HCT116 (cell line): ENCODE measurements around the gene ATAD3C. TPM values are rescaled to one million over a fixed set of nuclear protein-coding genes. Genes with fewer than 3 reads are reported as not detected.

Experiments
- ATAC-seq: fragments of 200-7000 bp; cut with Tn5 transposase; 2 replicates; pipeline ENCODE4 v1.9.1; 2020; ENCODE audit warnings: mild to moderate bottlenecking, moderate library complexity
- BruUV-seq: library from RNA; stranded (reverse); fragments of 400-500 nt; replicated peaks from 2 replicates; lab custom pipeline; 2021; lab: Mats Ljungman, UMichigan
- CTCF ChIA-PET: fragments of 300-600 bp; sonication (Branson Sonifier 250); formaldehyde crosslinking; loops from one replicate; lab custom pipeline; 2021; ENCODE audit warnings: antibody characterized with exemption; lab: Charles Lee
- POLR2A ChIA-PET: fragments of 300-600, 350-600 bp; sonication (Branson Sonifier 250); formaldehyde crosslinking; loops from one replicate; lab custom pipeline; 2021; ENCODE audit warnings: antibody characterized with exemption; lab: Charles Lee
- RAD21 ChIA-PET, 2 experiments: fragments of 300-600 bp; sonication (Branson Sonifier 250); formaldehyde crosslinking; loops; one replicate each; lab custom pipeline; 2023; ENCODE audit warnings: low total read pairs in 2 of 2; ENCODE audit not compliant: uncharacterized antibody in 2 of 2, unreplicated experiment in 2 of 2, low non-redundant PET in 1 of 2; lab: Charles Lee
- DNase-seq: peaks from one replicate; pipeline ENCODE4 v3.0.0-alpha.2; 2010; ENCODE audit warnings: low read depth, low spot score
- H2AFZ ChIP-seq: fragments of 200-600 bp; shearing (Covaris generic), sonication (generic); 2 replicates; pipeline ENCODE4 v1.6.1; 2017; ENCODE audit warnings: low read depth, mixed run types, mixed read lengths, antibody characterized with exemption, low read length; ENCODE audit not compliant: poor library complexity, severe bottlenecking
- H3K27ac ChIP-seq: 2 replicates; pipeline ENCODE4 v1.5.1; 2012; ENCODE audit warnings: low read depth, low read length
- H3K27me3 ChIP-seq: fragments of 200-600 bp; sonication (generic); 2 replicates; pipeline ENCODE4 v1.6.1; 2016; ENCODE audit warnings: mixed run types, low read length, mixed read lengths; ENCODE audit not compliant: insufficient read depth
- H3K36me3 ChIP-seq, 2 experiments: fragments of 200-500 bp in 1 of 2; fragments of 200-600 bp in 1 of 2; sonication (Bioruptor generic) in 1 of 2; sonication (generic) in 1 of 2; 2 replicates each; pipeline versions ENCODE4 v1.5.1 to v1.6.1; 2014 to 2016; ENCODE audit warnings: low read length in 2 of 2, inconsistent platforms in 1 of 2, mixed read lengths in 1 of 2, mixed run types in 1 of 2; ENCODE audit not compliant: insufficient read depth in 2 of 2, control insufficient read depth in 1 of 2
- H3K4me1 ChIP-seq, 2 experiments: fragments of 200-600 bp in 1 of 2; sonication (generic) in 1 of 2; 2 replicates each; pipeline versions ENCODE4 v1.5.1 to v1.6.1; 2012 to 2017; ENCODE audit warnings: low read length in 2 of 2, inconsistent platforms in 1 of 2, mild to moderate bottlenecking in 1 of 2, mixed read lengths in 1 of 2, mixed run types in 1 of 2, moderate library complexity in 1 of 2; ENCODE audit not compliant: insufficient read depth in 2 of 2, control insufficient read depth in 1 of 2
- H3K4me2 ChIP-seq: fragments of 200-600 bp; sonication (generic); 2 replicates; pipeline ENCODE4 v1.6.1; 2017; ENCODE audit warnings: mixed run types, low read length, mixed read lengths
- H3K4me3 ChIP-seq, 2 experiments: fragments of 200-600 bp in 1 of 2; sonication (generic) in 1 of 2; replicated peaks in 1 of 2; 2 replicates each; pipeline ENCODE4 v1.5.1; 2011 to 2016; ENCODE audit warnings: low read length in 2 of 2, control low read depth in 1 of 2, low read depth in 1 of 2, mild to moderate bottlenecking in 1 of 2, mixed read lengths in 1 of 2, mixed run types in 1 of 2
- H3K79me2 ChIP-seq: fragments of 200-600 bp; sonication (generic); 2 replicates; pipeline ENCODE4 v1.6.1; 2017; ENCODE audit warnings: mild to moderate bottlenecking, mixed run types, low read length, moderate library complexity, mixed read lengths; ENCODE audit not compliant: insufficient read depth
- H3K9ac ChIP-seq: fragments of 200-600 bp; sonication (generic); 2 replicates; pipeline ENCODE4 v1.6.1; 2016; ENCODE audit warnings: low read length, mixed read lengths
- H3K9me2 ChIP-seq: fragments of 200-600 bp; sonication (generic), shearing (Covaris generic); 2 replicates; pipeline ENCODE4 v1.6.1; 2017; ENCODE audit warnings: mixed run types, mild to moderate bottlenecking, moderate library complexity; ENCODE audit not compliant: insufficient read depth
- H3K9me3 ChIP-seq, 2 experiments: fragments of 200-500 bp in 1 of 2; fragments of 200-600 bp in 1 of 2; sonication (Bioruptor generic) in 1 of 2; sonication (generic) in 1 of 2; 2 replicates each; pipeline ENCODE4 v1.6.1; 2014 to 2017; ENCODE audit warnings: low read length in 2 of 2, mixed read lengths in 2 of 2, inconsistent platforms in 1 of 2, low read depth in 1 of 2, mild to moderate bottlenecking in 1 of 2, mixed run types in 1 of 2, moderate library complexity in 1 of 2; ENCODE audit not compliant: control insufficient read depth in 1 of 2, insufficient read depth in 1 of 2
- H4K20me1 ChIP-seq: fragments of 200-600 bp; sonication (generic), shearing (Covaris generic); 2 replicates; pipeline ENCODE4 v1.6.1; 2017; ENCODE audit warnings: mixed run types, mild to moderate bottlenecking, moderate library complexity; ENCODE audit not compliant: insufficient read depth
- CEBPB ChIP-seq: IDR thresholded peaks from 2 replicates; pipeline ENCODE4 v1.6.1; 2012; ENCODE audit warnings: low read depth
- EGR1 ChIP-seq: IDR thresholded peaks from 2 replicates; pipeline ENCODE4 v1.6.1; 2012; ENCODE audit warnings: low read depth
- ELF1 ChIP-seq: IDR thresholded peaks from 2 replicates; pipeline ENCODE4 v1.6.1; 2012; ENCODE audit warnings: low read depth, borderline replicate concordance
- EZH2 ChIP-seq: fragments of 200-600 bp; sonication (generic); IDR thresholded peaks from 2 replicates; pipeline ENCODE4 v1.6.1; 2017; ENCODE audit warnings: antibody characterized with exemption, mixed run types
- EZH2phosphoT487 ChIP-seq: fragments of 200-600 bp; IDR thresholded peaks from 2 replicates; pipeline ENCODE4 v1.6.1; 2018; ENCODE audit warnings: antibody characterized with exemption, borderline replicate concordance
- FOSL1 ChIP-seq: IDR thresholded peaks from 2 replicates; pipeline ENCODE4 v1.6.1; 2012; ENCODE audit warnings: low read depth
- JUND ChIP-seq: IDR thresholded peaks from 2 replicates; pipeline ENCODE4 v1.6.1; 2012
- POLR2A ChIP-seq: IDR thresholded peaks from 2 replicates; pipeline ENCODE4 v1.7.0; 2011; ENCODE audit warnings: borderline replicate concordance; ENCODE audit not compliant: insufficient read depth, insufficient read length; ENCODE audit errors: extremely low read depth
- POLR2AphosphoS5 ChIP-seq: IDR thresholded peaks from 2 replicates; pipeline ENCODE4 v1.6.1; 2011; ENCODE audit warnings: mild to moderate bottlenecking, low read depth, low read length, moderate library complexity
- REST ChIP-seq: IDR thresholded peaks from 2 replicates; pipeline ENCODE4 v1.6.1; 2012; ENCODE audit warnings: low read depth
- SIN3A ChIP-seq: IDR thresholded peaks from 2 replicates; pipeline ENCODE4 v1.6.1; 2012; ENCODE audit warnings: low read depth
- SP1 ChIP-seq: IDR thresholded peaks from 2 replicates; pipeline ENCODE4 v1.6.1; 2012; ENCODE audit warnings: low read depth
- SRF ChIP-seq: IDR thresholded peaks from 2 replicates; pipeline ENCODE4 v1.6.1; 2012; ENCODE audit warnings: low read depth
- TCF7L2 ChIP-seq: IDR thresholded peaks from 2 replicates; pipeline ENCODE4 v1.7.0; 2011; ENCODE audit warnings: borderline replicate concordance, inconsistent platforms; ENCODE audit not compliant: insufficient read depth, insufficient read length; ENCODE audit errors: extremely low read depth
- YY1 ChIP-seq: IDR thresholded peaks from 2 replicates; pipeline ENCODE4 v1.6.1; 2011; ENCODE audit warnings: low read length, low read depth, moderate library complexity, mild to moderate bottlenecking; ENCODE audit not compliant: insufficient replicate concordance; ENCODE audit errors: extremely low read depth
- ZFX ChIP-seq: fragments of 450-650 bp; IDR thresholded peaks from 2 replicates; pipeline ENCODE4 v1.6.1; 2017
- ZNF274 ChIP-seq: fragments of 200-500 bp; sonication (Bioruptor generic); IDR thresholded peaks from 2 replicates; pipeline ENCODE4 v1.6.1; 2014; ENCODE audit warnings: mild to moderate bottlenecking, low read depth, low read length, inconsistent platforms
- intact Hi-C: fragments of 100-400 bp; cut with micrococcal nuclease; formaldehyde crosslinking; loops from 2 replicates; pipeline ENCODE4 v1.10.0; 2022
- total RNA-seq: library from RNA; stranded (reverse); gene quantifications from one replicate; pipeline ENCODE4 v1.2.1, GENCODE V29; 2021; ENCODE audit not compliant: unreplicated experiment
- TF ChIP-seq, protein P1 (sequence below): IDR thresholded peaks from 2 replicates; pipeline ENCODE4 v1.6.1; 2012
- TF ChIP-seq, protein P2 (sequence below): IDR thresholded peaks from 2 replicates; pipeline ENCODE4 v1.6.1; 2011; ENCODE audit warnings: mild to moderate bottlenecking, low read length, moderate library complexity; ENCODE audit not compliant: insufficient replicate concordance; ENCODE audit errors: extremely low read depth
- TF ChIP-seq, protein P3 (sequence below), 3 experiments: fragments of 200-600 bp in 1 of 3; sonication (generic) in 1 of 3; IDR thresholded peaks in 2 of 3; conservative IDR thresholded peaks in 1 of 3; 2 replicates each; pipeline ENCODE4 v1.5.1; 2012 to 2017; ENCODE audit warnings: low read depth in 2 of 3, low read length in 2 of 3, antibody characterized with exemption in 1 of 3, borderline replicate concordance in 1 of 3, control low read depth in 1 of 3, mild to moderate bottlenecking in 1 of 3, mixed read lengths in 1 of 3, mixed run types in 1 of 3, moderate library complexity in 1 of 3; ENCODE audit not compliant: insufficient read depth in 1 of 3

The ATAD3C gene
- total RNA-seq, 1 experiment from 2014 or later = 0.61 TPM

GRCh38 chr1:1471389-1472052 lies 22.0 kb downstream of the ATAD3C start, which contains the start of gene ATAD3B:
ATAD3B (plus strand) TSS chr1:1471765; CDS start chr1:1471885, 120 bp downstream.
- Histone ChIP-seq H3K9me2 (no peaks in the 10 kb centered on the region), H3K9ac (peak within 1 kb of the TSS; percentile 81), H3K36me3 (peaks cover 0 to 7% of the 10 kb centered on the region in 2 experiments; a peak in 1 of 4 replicates), H3K79me2 (peaks cover 53% of the 10 kb centered on the region), H4K20me1 (peaks cover 5% of the 10 kb centered on the region; the same call in 1 of the 2 replicates), H2AFZ (no peak within 1 kb of the TSS), H3K4me1 (peaks cover 12 to 20% of the 10 kb centered on the region in 2 experiments; a peak in 3 of 4 replicates), H3K4me2 (peak within 1 kb of the TSS; percentile 86), H3K27ac (peak within 1 kb of the TSS; percentile 82), H3K4me3 (peak within 1 kb of the TSS; percentile 75 to 92), H3K27me3 (no peaks in the 10 kb centered on the region), H3K9me3 (no peaks in the 10 kb centered on the region)
- no TSS peak for BruUV-seq
- intact Hi-C loops = no loop called here
- ChIA-PET CTCF (no interaction called here), RAD21 (no interaction called here), POLR2A (no interaction called here)
- ATAC-seq = peak; percentile 94
- DNase-seq = peak; percentile 86
- TF ChIP-seq YY1 = peak; percentile 57
- no peak for TF ChIP-seq ZNF274
- no peak for TF ChIP-seq REST
- TF ChIP-seq POLR2A = peak; percentile 42
- TF ChIP-seq EGR1 = peak; percentile 42; the same call in 1 of the 2 replicates
- no peak for TF ChIP-seq CEBPB
- peak; percentile 56; the same call in 1 of the 2 replicates for TF ChIP-seq POLR2AphosphoS5
- no peak for TF ChIP-seq ELF1
- TF ChIP-seq EZH2 = no peak
- no peak for TF ChIP-seq FOSL1
- TF ChIP-seq, protein P1, sequence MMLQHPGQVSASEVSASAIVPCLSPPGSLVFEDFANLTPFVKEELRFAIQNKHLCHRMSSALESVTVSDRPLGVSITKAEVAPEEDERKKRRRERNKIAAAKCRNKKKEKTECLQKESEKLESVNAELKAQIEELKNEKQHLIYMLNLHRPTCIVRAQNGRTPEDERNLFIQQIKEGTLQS = no peak
- TF ChIP-seq SRF = peak; percentile 90
- peak; percentile 96 for TF ChIP-seq SP1
- TF ChIP-seq EZH2phosphoT487 = no peak
- TF ChIP-seq ZFX = 0 out of 2 replicates have a peak, but pooled peaks have one; percentile 8
- TF ChIP-seq, protein P2, sequence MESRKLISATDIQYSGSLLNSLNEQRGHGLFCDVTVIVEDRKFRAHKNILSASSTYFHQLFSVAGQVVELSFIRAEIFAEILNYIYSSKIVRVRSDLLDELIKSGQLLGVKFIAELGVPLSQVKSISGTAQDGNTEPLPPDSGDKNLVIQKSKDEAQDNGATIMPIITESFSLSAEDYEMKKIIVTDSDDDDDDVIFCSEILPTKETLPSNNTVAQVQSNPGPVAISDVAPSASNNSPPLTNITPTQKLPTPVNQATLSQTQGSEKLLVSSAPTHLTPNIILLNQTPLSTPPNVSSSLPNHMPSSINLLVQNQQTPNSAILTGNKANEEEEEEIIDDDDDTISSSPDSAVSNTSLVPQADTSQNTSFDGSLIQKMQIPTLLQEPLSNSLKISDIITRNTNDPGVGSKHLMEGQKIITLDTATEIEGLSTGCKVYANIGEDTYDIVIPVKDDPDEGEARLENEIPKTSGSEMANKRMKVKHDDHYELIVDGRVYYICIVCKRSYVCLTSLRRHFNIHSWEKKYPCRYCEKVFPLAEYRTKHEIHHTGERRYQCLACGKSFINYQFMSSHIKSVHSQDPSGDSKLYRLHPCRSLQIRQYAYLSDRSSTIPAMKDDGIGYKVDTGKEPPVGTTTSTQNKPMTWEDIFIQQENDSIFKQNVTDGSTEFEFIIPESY = no peak
- TF ChIP-seq TCF7L2 = no peak
- TF ChIP-seq, protein P3, sequence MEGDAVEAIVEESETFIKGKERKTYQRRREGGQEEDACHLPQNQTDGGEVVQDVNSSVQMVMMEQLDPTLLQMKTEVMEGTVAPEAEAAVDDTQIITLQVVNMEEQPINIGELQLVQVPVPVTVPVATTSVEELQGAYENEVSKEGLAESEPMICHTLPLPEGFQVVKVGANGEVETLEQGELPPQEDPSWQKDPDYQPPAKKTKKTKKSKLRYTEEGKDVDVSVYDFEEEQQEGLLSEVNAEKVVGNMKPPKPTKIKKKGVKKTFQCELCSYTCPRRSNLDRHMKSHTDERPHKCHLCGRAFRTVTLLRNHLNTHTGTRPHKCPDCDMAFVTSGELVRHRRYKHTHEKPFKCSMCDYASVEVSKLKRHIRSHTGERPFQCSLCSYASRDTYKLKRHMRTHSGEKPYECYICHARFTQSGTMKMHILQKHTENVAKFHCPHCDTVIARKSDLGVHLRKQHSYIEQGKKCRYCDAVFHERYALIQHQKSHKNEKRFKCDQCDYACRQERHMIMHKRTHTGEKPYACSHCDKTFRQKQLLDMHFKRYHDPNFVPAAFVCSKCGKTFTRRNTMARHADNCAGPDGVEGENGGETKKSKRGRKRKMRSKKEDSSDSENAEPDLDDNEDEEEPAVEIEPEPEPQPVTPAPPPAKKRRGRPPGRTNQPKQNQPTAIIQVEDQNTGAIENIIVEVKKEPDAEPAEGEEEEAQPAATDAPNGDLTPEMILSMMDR (IDR thresholded peaks at IDR 0.05 in 2 of 3, conservative IDR thresholded peaks at IDR 0.05 in 1 of 3; ENCODE audit: borderline replicate concordance in 1 of 3, insufficient read depth in 1 of 3, low read depth in 2 of 3, low read length in 2 of 3) = no peak
- peak; percentile 85 for TF ChIP-seq SIN3A
- TF ChIP-seq JUND = no peak
